Activated CD8-positive, alpha-beta memory T cell treated with anti-CD3 and anti-CD28 coated beads for 4 hours (primary cell): ENCODE results near the gene SCRN1.

Source experiments
- DNase-seq, 2 donors: peaks; one replicate each; pipeline ENCODE4 v3.0.0-alpha.2; 2020; ENCODE audit warnings: low read depth in 2 of 2

The SCRN1 gene

DNA sequence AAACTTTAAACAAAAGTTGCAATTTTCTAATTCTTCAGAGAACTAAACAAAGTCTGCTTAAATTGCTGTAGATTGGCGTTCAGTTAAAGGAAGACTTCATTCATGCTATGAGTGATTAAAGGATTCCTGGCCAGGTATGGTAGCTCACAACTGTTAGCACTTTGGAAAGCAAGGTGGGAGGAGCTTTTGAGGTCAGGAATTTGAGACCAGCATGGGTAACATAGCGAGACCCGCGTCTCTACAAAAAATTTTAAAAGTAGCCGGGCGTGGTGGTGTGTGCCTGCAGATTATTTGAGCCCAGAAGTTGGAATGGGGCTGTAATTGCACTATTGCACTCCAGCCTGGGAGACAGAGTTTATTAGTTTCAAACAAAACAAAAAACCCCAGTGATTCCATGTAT, 13.5 kb upstream of the SCRN1 start:
- DNase-seq = no peak

GRCh38 chr7:30001998-30002397, 12.4 kb upstream of the SCRN1 start:
- DNase-seq = no peak

DNA sequence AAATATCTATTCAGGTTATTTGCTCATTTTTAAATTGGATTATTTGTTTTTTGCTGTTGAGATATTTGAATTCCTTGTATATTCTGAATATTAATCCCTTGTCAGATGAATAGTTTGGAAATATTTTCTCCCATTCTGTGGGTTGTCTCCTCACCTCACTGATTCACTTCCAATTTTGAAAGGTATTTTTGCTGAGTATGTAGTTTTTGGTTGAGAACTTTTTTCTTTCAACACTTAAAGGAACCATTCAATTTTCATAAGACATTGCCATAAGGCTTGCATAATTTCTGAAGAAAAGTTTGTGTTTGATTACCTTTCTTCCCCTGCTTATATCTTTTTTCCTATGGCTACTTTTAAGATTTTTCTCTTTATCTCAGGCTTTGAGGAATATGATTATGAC, 8.9 kb upstream of the SCRN1 start:
- DNase-seq = no peak

DNA sequence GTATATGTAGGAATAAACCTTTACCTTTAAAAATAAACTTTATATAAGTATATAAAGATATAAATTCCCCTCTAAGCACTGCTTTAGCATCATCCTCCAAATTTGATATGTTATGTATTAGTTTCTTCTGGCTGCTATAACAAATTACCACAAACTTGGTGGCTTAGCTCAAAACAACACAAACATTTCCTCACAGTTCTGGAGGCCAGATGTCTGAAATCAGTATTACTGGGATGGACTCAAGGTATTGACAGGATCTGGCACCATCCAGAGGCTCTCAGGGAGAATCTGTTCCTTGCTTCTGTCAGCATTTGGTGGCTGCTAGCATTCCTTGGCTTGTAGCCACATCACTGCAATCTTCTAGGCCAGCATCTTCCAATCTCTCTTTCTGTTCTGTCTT, 6.7 kb upstream of the SCRN1 start:
- no peak for DNase-seq

DNA sequence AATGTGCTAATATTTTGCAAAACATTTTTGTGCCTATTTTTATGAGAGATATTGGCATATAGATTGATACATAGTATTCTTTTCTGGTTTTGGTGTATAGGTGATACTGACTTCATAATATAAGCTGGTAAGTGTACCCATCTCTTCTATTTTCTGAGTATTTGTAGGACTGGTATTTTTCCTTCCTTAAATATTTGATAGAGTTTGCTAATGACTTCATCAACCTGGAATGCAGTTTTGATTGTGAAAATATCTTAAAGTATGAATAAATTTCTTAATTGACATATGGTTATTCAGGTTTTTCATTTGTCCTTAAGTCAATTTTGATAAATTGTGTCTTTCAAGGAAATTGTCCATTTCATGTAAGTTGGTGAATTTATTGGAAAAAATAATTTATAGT, 6.1 kb upstream of the SCRN1 start:
- DNase-seq = no peak

GRCh38 chr7:29993140-29993539, 3.5 kb upstream of the SCRN1 start:
- no peak for DNase-seq

DNA sequence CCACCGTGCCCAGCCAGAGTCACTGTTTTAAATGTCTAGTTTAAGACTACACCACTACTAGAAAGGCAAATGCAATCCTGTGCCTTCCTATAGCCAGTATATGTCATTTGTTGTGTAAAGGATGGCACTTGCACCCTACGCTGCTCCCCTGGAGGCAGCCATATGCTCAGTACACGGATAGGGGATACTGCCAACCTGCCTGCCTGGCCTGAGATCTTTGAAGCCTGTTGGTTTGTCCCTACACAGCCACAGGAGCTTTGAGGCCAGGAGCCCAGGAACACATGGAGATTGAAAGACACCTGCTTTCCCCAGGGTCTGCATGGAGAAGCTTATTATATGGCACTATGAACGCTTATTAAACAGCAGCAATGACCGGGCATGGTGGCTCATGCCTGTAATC, 2.3 kb upstream of the SCRN1 start:
- DNase-seq = no peak

DNA sequence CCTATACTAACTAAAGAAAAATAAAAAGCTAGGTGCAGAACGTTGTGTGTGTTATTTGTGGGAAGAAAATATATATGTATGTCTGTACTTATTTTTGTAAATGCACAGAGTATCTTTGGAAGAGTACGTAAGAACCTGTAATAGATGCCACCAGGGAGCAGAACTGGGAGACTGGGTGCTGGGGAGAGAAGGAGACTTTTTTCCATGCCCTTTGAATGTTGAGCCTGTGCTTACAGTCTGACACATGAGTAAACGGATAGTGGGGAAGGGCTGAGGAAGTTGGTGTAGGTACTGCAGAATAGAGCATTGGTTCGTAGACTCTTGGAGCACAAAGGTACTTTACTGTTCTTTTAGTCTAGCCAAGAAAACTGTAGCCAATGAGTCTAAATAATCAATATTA, 1.3 kb upstream of the SCRN1 start:
- DNase-seq = no peak

DNA sequence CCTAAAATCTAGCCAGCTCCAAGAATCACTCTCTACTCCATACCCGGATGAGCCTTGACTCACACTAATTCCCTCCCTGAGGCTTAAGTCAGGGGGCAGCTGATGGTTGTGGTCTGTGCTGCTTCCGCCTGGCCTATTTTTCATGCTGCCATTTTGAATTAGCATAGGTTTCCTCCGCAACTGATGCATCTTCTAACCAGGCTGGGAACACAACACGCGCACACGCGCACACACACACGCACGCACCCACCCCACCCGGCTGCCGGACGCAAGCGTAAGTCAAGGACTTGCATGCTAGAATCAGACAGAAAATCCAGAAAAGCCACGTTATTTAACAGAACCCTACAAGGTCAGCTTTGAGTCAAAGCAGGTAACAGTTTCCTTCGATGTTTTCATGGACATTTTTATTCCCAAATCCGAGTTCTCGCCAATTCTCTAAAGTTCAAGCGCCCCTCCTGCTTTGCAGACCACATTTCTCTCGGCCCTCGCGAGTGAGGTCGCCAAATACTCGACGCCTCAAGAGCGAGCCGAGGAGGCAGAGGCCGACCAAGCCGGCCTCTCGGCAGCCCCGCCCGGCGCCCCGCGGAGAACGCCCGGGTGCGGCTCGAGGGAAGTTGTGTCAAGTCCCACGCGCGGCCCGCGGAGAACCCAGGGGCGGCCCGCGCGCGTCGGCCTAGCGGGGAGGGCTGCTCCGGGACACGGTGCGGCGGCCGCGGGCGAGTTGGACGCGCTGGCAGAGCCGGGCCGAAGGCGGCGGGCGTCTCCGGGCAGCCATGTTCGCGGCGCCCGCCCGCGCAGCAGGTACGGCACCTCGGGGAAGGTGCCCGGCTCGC, 961 bp downstream of the SCRN1 start:
- DNase-seq = no peak

DNA sequence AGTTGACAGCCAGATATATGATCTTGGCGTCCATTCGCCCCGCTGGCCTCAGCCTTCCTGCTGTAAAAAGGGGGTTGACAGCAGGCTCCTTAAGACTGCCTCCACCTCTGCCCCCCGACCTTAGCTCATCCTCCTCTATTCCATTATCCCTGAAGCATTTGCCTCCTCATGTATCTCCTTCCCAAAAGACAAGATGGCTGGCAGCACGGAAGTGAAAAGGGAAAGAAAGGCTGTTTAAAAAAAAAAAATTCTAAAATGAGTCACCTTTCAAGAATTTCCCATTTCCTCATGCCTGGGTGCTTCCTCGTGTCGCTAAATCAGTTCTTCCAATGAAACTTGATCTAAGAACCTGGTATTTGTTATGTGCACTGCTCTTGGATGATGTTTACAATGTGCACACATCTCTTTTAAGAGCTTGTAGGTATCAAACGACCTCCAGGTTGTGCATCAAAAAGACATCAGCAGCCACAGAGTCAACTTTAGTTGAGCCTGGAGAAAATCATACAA, 1.7 kb downstream of the SCRN1 start:
- DNase-seq = no peak

DNA sequence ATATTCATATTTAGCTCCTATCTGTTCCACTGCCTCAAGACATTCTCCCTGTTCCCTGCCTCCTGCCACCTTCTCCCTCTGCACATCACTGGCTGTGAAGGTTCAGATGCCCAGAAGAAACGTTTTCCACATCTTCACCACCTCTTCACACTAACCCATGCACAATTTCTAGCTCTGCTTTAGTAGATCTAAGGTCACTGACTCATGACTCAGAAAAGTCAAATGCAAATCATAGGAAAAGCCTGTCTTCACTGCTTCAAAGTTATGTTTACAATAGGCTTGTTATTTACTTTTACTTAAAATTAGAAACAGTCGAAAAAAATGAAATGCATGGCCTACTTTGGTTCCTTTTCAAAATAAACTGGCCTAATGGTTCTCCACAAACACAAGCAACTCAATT, 2.5 kb downstream of the SCRN1 start:
- DNase-seq = no peak

DNA sequence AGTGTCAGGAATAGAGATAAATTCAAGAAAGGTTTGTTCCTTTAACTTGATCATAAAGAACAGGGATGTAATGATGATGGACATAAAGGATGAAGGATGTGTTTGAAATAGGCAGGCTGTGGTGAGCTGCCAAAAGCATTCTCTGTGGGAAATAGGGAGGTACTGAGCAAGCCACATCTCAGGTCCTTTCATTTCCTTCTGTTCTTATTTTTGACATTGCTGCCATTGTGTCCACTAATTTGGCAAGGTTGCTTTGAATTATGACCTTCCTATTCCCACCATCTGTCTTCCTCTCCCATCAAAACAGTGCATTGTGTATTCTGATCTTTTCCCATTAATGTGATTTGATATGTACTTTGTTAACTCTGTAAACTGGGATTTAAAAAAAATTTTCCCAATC, 9.4 kb downstream of the SCRN1 start:
- no peak for DNase-seq

DNA sequence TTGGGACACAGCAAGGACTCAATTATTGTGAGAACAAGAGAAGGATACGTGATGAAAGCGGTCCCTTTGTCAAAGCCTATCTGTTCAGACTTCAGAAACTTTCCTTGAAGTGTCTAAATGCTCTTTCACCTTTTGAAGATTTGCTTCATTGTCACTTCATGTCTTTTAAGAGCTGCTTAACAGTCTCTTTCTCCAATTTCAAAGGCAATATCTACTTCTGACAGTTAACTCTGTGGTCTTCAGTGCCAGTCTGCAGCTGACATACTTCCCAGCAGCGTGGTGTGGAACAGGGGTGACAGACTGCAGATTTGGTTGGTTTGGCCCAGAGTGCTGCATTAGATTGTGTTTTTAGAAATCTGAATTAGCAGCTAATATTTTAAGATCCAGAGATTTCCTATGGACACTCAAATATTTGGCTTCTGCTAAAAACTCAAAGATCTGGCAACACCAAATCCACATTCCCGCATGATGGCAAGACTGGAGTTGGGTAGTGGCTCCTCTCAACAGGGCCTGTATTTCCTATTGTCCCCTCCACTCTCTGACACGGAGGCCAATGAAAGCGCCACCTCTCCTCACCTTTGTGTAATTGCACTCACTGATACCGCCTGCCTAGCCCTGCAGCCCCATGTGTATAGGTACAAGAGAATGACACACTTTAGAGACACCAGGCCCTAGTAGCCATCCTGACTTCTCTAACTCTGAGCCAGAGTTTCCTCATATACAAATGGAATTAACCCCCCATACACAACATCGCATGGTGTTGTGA, 11.5 kb downstream of the SCRN1 start:
- DNase-seq = no peak

DNA sequence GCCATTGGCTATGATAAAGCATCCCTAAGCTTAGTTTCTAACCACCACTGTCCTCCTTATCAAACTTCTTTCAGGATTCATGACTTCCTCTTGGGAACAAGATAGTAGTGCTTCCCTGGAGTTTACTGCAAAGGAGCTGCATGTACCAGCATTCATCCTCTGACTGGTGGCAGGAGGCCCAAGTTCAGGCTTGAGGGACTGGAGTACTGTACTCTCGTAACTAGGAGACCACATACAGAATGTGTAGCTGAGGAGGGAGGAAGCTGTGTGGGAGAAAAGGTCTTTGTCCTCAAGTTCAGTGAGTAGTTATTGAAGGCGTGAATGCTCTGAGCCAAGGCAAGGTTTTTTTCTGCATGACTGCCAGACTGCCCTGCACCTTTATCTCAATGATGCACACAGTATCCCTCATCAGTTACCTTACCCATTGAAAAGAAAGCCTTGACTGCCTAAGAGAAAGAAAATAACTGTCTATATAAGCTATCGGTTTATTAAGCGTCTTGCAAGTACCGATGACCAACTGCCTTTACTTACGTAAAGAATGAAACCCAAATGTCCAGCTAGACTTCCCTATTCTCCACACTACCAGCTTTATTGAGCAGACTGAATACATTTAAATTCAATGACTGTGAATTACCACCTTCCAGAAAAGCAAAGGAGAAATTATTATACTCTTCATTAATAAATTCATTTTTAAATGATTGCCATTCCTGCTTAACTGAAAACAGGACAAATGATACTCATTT, 12.8 kb downstream of the SCRN1 start:
- no peak for DNase-seq

DNA sequence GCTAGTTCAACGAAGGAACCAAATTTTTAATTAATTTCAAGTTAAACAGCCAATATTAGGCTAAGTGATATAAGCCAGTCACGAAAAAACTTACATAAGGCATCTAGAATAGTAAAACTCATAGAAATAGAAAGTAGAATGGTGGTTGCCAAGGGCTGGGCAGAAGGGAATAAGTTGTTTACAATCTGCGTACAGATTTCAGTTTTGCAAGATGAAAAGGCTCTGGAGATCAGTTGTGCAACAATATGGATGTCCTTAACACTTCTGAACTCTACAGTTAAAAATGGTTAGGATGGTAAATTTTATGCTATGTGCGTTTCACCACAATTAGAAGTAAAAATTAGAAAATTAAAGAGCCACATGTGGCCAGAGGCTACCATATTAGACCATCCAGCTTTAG, 13.3 kb downstream of the SCRN1 start:
- DNase-seq = no peak

- no peak for DNase-seq
These were observed 14.0 kb downstream of the SCRN1 start for GRCh38 chr7:29975561-29975960.

DNA sequence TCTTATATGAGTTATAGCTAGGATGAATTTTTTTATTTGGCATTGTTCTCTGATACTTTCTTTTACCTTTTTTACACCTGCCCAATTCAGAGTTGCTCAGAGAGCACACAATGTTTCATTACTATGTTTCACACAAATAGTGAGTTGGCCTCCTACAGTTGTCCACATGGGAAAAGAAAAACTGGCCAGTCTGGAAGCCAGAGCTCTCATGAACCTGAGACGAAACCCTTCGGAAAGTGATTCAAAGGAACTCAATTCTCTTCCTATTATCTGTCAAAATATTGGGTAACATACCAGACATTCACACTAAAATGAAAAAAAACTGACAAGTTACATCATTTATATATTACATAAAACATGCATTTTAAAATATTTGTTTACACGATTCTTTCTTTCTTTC, 15.3 kb downstream of the SCRN1 start:
- DNase-seq = no peak

DNA sequence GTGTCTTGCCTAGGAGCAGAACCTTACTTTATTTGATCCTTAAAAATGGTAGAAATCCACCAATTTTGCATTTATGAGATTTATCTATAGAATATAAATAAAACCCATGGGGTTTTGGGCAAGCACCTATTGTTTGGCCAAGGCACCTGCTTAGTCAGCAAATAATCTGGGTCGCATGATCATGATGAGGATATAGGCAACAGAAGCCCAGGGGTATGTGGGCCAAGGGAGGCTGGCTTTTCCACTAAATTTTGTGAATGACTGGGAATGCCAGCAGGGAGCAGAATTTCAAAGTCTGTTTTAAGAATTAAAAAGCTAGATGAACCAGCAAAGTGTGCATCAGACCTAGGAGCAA, 17.3 kb downstream of the SCRN1 start:
- no peak for DNase-seq

- DNase-seq = no peak
These were observed 17.9 kb downstream of the SCRN1 start for GRCh38 chr7:29971566-29972314.

GRCh38 chr7:29970158-29970557, 19.4 kb downstream of the SCRN1 start:
- no peak for DNase-seq

DNA sequence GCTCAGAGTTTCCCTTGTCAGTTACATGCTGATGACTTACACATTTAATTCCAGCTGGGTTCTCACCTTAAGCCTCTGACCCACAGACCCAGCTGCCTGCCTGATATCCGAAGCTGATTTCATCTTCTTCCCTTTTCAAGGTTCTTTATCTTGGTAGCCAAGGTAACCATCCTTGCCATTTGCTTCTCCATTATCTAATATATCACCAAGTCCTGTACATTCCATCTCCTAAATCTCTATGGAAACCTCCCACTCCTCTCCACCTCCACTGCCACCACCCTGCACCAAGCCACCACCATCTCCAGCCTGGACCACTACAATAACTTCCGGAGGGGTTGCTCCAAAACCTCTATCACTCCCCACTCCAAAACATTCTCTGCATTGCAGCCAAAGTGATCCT, 19.9 kb downstream of the SCRN1 start:
- DNase-seq = no peak
